GM18867 (cell line): ENCODE measurements around the gene CHSY1.
A peak's percentile ranks its signal among the peaks of the same experiment; 100 is the strongest.
"Not testable (repeated sequence)": the region's sequence is repeated elsewhere in the genome, so short reads cannot be mapped to it uniquely, and the experiment has no call there.

ENCODE experiments used
- ATAC-seq: cut with Tn5 transposase; IDR thresholded peaks from one replicate; pipeline ENCODE4 v1.9.1; 2021; ENCODE audit warnings: mild to moderate bottlenecking, moderate library complexity; ENCODE audit not compliant: unreplicated experiment

Gene CHSY1

GRCh38 chr15:101251830-101252820 is at the start of gene CHSY1:
Gene CHSY1 (minus strand): TSS chr15:101252048. CDS start chr15:101251456, 592 bp downstream.
- peak; percentile 72 for ATAC-seq

- no peak for ATAC-seq
These were observed 44.9 kb upstream of the CHSY1 start for GRCh38 chr15:101296418-101297405.

GRCh38 chr15:101295607-101296161 is 43.8 kb upstream of the CHSY1 start:
- no peak for ATAC-seq

GRCh38 chr15:101294731-101295606 is 43.1 kb upstream of the CHSY1 start, which contains the start of gene SNRPA1:
Gene SNRPA1 (minus strand): TSS chr15:101295248. CDS start chr15:101295178, 70 bp downstream.
- ATAC-seq, result peak; percentile 73

- ATAC-seq, result no peak
These were observed 41.3 kb upstream of the CHSY1 start for GRCh38 chr15:101293122-101293521.

- ATAC-seq, result no peak
These were observed 37.2 kb upstream of the CHSY1 start for GRCh38 chr15:101288905-101289513.

GRCh38 chr15:101287342-101287741 is 35.5 kb upstream of the CHSY1 start:
- not testable (repeated sequence) for ATAC-seq

- ATAC-seq, result no peak
These were observed 34.7 kb upstream of the CHSY1 start for GRCh38 chr15:101286471-101287114.

- no peak for ATAC-seq
These were observed 32.1 kb upstream of the CHSY1 start for GRCh38 chr15:101283931-101284330.

- ATAC-seq, result no peak
These were observed 28.2 kb upstream of the CHSY1 start for GRCh38 chr15:101280007-101280406.

GRCh38 chr15:101277943-101278564 is 26.2 kb upstream of the CHSY1 start:
- ATAC-seq, result no peak

- ATAC-seq, result peak; percentile 87
These were observed 25.4 kb upstream of the CHSY1 start, which contains the start of gene SELENOS for GRCh38 chr15:101277038-101277822. Gene SELENOS (minus strand): TSS chr15:101277485. CDS start chr15:101277417, 68 bp downstream.

- peak; percentile 48 for ATAC-seq
These were observed 24.7 kb upstream of the CHSY1 start for GRCh38 chr15:101276501-101277037.

GRCh38 chr15:101275018-101275417 is 23.2 kb upstream of the CHSY1 start:
- peak; percentile 40 for ATAC-seq

- no peak for ATAC-seq
These were observed 21.7 kb upstream of the CHSY1 start for GRCh38 chr15:101273534-101273933.

- ATAC-seq, result no peak
These were observed 20.7 kb upstream of the CHSY1 start for GRCh38 chr15:101272584-101272983.
